Right lung (tissue), 5 donors: ENCODE results near the gene RASSF5. TPM values are rescaled to one million over a fixed set of nuclear protein-coding genes. Genes with fewer than 3 reads are reported as not detected.

Experiments
- DNase-seq, 2 donors: peaks; one replicate each; pipeline ENCODE4 v3.0.0-alpha.2; 2013
- polyA plus RNA-seq, 5 donors: library from polyadenylated mRNA; unstranded; fragments of 120-200 nt; gene quantifications; one replicate each; pipeline versions ENCODE4 v1.2.1 to v1.2.3, GENCODE V29; 2013; ENCODE audit warnings: inconsistent platforms in 1 of 5, low replicate concordance in 1 of 5; ENCODE audit not compliant: insufficient read length in 5 of 5, insufficient read depth in 1 of 5

The RASSF5 gene
- polyA plus RNA-seq, 5 donors = 6.2 to 12.3 (median 11.6) TPM

GRCh38 chr1:206513312-206514111, 6.2 kb downstream of the RASSF5 start:
- DNase-seq = no peak

GRCh38 chr1:206514813-206515387, 7.6 kb downstream of the RASSF5 start:
- no peak for DNase-seq

- no peak for DNase-seq
Measured at GRCh38 chr1:206516728-206516990, 9.3 kb downstream of the RASSF5 start.

GRCh38 chr1:206517784-206518183, 10.5 kb downstream of the RASSF5 start:
- no peak for DNase-seq

- no peak for DNase-seq
Measured at GRCh38 chr1:206518206-206518605, 10.9 kb downstream of the RASSF5 start.

- no peak for DNase-seq
Measured at GRCh38 chr1:206518743-206519142, 11.4 kb downstream of the RASSF5 start.

GRCh38 chr1:206521127-206521526, 13.8 kb downstream of the RASSF5 start:
- DNase-seq = no peak

- DNase-seq = no peak
Measured at GRCh38 chr1:206521694-206522402, 14.5 kb downstream of the RASSF5 start.

- no peak for DNase-seq
Measured at GRCh38 chr1:206524739-206525364, 17.5 kb downstream of the RASSF5 start.

- no peak for DNase-seq
Measured at GRCh38 chr1:206526064-206526911, 19.0 kb downstream of the RASSF5 start.

GRCh38 chr1:206529425-206529824, 22.1 kb downstream of the RASSF5 start:
- no peak for DNase-seq

GRCh38 chr1:206532368-206532767, 25.0 kb downstream of the RASSF5 start:
- DNase-seq = no peak

- no peak for DNase-seq
Measured at GRCh38 chr1:206534552-206534951, 27.2 kb downstream of the RASSF5 start.

GRCh38 chr1:206535853-206536188, 28.5 kb downstream of the RASSF5 start:
- DNase-seq = no peak

GRCh38 chr1:206537141-206537540, 29.8 kb downstream of the RASSF5 start:
- no peak for DNase-seq

- DNase-seq = no peak
Measured at GRCh38 chr1:206538086-206538770, 30.9 kb downstream of the RASSF5 start.

GRCh38 chr1:206538901-206539640, 31.7 kb downstream of the RASSF5 start:
- DNase-seq = no peak

GRCh38 chr1:206540044-206540780, 32.9 kb downstream of the RASSF5 start:
- DNase-seq = peak; percentile 75 to 77

- DNase-seq = no peak
Measured at GRCh38 chr1:206541236-206541833, 34.0 kb downstream of the RASSF5 start.
